GM21717 (cell line): ENCODE measurements around the gene ATP6V1F.

Source experiments
- ATAC-seq: cut with Tn5 transposase; IDR thresholded peaks from one replicate; pipeline ENCODE4 v1.9.1; 2021; ENCODE audit warnings: mild to moderate bottlenecking, moderate library complexity; ENCODE audit not compliant: unreplicated experiment

Gene ATP6V1F

DNA sequence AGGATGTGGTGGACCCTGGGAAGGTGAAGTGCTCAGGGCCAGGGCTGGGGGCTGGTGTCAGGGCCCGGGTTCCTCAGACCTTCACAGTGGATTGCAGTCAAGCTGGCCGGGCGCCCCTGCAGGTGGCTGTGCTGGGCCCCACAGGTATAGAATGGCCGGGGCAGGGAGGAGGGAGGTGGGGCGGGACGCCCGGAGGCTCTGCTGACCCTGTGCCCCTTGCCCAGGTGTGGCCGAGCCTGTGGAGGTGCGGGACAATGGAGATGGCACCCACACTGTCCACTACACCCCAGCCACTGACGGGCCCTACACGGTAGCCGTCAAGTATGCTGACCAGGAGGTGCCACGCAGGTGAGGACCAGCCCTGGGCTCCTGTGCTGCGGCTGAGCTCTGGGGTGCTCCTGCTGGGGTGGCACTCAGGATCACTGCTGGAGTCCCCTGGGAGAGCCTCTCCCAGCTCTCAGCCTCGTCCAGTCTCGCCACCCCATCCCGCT lies 14.9 kb upstream of the ATP6V1F start:
- ATAC-seq: no peak

DNA sequence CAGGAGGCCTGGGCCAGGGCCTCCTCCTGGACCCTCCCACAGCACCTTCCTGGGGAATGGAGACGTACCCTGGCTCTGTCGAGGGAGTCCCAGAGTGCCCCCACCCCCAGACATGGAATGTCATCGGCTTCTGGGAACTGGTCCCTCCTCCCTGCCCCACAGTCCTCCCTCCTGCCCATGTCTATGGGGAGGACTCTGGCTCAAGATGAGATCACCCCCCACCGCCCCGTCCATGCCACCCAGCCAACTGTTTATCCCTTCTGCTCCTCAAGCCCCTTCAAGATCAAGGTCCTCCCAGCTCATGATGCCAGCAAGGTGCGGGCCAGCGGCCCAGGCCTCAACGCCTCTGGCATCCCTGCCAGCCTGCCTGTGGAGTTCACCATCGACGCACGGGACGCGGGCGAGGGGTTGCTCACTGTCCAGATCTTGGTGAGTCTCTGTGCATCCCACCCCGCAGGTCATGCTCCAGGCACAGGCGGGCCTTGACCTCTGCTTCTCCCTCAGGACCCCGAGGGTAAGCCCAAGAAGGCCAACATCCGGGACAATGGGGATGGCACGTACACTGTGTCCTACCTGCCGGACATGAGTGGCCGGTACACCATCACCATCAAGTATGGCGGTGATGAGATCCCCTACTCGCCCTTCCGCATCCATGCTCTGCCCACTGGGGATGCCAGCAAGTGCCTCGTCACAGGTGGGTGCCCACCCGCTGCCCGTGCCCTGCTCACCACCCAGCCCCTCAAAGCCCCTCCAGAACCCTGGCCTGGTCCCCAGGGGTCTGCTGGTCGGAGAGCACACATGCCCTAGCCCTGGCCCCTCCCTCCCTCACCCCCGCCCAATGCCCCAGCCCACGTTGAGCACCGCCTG lies 14.1 kb upstream of the ATP6V1F start:
- ATAC-seq: no peak

DNA sequence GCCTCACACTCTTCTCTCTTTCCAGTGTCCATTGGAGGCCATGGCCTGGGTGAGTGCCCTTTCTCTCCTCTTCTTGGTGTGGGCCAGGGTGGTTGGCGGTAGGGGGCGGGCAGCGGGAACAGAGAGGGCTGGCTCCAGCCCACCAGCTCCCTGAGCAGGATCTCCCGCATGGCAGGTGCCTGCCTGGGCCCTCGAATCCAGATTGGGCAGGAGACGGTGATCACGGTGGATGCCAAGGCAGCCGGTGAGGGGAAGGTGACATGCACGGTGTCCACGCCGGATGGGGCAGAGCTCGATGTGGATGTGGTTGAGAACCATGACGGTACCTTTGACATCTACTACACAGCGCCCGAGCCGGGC lies 13.5 kb upstream of the ATP6V1F start:
- ATAC-seq: no peak

DNA sequence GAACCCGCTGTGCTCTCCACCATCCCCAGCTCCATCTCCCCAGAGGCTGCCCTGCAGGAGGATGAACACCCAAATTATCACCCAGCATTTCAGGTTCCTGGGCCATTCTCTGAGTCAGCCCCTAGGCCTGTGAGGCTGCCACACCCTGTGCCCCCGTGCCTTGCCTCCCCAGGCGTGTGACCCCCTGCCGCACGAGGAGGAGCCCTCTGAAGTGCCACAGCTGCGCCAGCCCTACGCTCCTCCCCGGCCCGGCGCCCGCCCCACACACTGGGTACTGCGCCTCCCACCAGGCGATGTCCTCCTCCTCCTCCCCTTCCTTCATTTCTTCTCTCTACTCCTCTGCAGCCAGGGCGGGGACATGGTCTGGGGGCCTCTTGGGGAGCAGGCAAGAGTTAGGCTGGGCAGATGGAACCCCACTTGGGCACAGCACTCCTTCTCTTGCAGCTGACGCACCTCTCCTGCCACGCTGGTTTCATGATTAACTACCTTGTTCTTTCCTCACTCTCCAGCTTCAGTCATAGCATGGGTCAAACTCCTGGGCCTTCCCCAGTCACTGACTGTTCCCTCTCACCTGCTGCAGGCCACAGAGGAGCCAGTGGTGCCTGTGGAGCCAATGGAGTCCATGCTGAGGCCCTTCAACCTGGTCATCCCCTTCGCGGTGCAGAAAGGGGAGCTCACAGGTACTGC lies 12.7 kb upstream of the ATP6V1F start:
- ATAC-seq: no peak

DNA sequence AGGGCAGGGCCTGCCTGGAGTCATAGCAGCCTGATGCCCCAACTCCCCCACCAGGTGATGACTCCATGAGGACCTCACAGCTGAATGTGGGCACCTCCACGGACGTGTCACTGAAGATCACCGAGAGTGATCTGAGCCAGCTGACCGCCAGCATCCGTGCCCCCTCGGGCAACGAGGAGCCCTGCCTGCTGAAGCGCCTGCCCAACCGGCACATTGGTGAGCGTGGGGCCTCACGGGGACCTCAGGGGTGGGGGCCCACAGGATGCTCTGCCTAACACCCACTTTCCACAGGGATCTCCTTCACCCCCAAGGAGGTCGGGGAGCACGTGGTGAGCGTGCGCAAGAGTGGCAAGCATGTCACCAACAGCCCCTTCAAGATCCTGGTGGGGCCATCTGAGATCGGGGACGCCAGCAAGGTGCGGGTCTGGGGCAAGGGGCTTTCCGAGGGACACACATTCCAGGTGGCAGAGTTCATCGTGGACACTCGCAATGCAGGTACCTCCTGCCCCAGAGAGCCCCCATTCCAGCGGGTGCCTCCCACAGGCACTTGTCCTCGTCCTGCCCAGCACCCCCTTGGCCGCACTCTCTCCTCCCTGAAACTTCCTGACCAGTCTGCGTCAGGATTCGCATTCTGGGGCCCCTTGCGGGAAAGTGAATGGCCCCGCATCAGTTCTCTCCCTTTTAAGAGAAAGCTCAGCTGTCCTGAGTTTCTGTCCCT lies 10.0 kb upstream of the ATP6V1F start:
- no peak for ATAC-seq

DNA sequence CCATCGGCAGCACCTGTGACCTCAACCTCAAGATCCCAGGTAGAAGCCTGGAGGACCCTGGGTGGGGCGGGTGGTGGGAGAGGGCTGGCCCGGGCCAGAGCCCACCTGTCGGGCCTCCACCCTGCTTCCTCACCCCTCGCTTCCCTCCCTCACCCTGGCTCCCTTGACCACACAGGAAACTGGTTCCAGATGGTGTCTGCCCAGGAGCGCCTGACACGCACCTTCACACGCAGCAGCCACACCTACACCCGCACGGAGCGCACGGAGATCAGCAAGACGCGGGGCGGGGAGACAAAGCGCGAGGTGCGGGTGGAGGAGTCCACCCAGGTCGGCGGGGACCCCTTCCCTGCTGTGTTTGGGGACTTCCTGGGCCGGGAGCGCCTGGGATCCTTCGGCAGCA lies 8.9 kb upstream of the ATP6V1F start:
- ATAC-seq: no peak

DNA sequence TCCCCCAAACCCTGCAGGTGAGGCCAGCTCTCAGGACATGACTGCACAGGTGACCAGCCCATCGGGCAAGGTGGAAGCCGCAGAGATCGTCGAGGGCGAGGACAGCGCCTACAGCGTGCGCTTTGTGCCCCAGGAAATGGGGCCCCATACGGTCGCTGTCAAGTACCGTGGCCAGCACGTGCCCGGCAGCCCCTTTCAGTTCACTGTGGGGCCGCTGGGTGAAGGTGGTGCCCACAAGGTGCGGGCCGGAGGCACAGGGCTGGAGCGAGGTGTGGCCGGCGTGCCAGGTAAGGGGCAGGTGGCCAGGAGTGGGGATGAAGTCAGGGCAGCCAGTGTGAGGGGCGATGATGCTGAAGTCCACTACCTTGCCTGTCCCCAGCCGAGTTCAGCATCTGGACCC lies 8.3 kb upstream of the ATP6V1F start:
- ATAC-seq: no peak

DNA sequence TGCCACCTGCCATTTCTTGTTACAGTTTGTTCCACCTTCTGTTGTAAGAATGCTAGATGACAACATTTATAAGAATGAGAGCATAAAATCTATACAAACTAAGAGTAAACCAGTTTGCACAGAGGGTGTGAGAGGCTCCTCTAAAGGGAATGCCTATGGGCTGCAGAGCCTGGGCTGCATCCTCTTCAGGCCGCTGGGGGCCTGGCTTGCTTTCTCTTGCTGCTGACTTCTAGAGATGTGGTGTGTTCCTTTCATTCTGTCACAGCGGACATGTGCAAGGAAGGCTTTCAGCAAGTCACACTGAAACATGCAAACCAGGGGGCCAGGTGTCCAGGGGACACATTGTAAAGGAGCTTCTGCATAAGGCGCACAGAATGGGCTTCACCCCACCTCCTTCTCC lies 7.1 kb upstream of the ATP6V1F start:
- ATAC-seq: no peak

DNA sequence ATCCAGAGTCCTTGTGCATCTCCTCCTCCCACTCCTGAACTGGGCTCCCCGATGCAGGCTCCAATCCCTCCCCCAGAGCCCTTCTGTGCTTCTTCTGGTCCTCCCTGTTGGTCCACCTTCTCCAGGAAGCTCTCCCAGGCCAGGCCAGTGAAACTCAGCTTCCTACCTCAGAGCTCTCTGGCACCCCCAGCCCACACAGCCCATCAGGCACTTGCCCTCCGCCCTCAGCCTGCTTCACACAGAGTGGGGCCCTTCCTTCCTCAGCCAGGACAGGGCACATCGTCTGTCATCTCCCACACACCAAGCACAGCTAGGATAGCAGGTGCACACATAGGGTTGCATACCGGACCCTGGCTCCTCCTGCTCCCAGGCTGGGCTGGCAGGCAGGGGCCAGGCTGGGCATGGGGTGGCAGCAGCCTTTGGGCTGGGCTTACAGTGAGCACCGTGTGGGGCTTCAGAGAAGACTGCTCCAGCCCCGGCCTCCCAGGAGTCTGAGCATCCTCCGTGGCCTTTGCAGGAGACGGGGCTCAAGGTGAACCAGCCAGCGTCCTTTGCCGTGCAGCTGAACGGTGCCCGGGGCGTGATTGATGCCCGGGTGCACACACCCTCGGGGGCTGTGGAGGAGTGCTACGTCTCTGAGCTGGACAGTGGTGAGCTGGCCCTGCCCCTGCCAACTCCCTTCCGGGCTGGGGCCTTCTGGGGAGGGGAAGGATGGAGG lies 6.5 kb upstream of the ATP6V1F start:
- ATAC-seq: no peak

DNA sequence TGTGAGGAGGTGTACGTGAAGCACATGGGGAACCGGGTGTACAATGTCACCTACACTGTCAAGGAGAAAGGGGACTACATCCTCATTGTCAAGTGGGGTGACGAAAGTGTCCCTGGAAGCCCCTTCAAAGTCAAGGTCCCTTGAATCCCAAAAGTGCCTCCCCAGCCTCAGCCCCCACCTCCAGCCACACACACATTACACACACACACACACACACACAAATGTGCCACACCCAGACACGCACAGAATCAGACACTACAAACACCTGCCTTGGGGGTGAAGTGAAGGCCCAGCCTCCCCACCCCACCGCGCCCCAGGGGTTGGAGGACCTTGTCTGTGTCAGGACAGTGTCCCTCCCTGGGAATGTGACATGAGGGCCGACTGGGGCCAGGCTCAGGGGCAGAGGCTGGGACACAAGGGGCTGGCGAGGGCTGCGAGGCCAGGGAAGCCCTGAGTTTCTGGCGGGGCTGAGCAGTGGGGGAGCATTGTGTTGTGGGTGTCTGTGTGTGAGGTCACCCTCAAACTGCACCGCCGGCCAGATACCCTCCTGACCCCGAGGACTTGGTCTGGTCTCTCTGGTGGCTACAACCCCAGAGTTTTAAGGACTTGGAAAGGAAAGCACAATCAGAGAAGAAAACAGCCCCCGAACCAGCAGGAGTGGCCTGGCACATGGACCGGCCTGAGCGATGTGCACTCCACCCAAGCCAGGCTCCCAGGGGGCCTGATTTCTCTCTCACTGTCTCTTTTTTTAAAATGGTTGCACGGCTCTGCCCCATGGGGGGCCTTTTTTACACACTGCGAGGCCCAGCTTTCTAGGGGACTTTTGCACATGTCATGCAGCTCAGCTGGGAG lies 4.0 kb upstream of the ATP6V1F start:
- no peak for ATAC-seq

DNA sequence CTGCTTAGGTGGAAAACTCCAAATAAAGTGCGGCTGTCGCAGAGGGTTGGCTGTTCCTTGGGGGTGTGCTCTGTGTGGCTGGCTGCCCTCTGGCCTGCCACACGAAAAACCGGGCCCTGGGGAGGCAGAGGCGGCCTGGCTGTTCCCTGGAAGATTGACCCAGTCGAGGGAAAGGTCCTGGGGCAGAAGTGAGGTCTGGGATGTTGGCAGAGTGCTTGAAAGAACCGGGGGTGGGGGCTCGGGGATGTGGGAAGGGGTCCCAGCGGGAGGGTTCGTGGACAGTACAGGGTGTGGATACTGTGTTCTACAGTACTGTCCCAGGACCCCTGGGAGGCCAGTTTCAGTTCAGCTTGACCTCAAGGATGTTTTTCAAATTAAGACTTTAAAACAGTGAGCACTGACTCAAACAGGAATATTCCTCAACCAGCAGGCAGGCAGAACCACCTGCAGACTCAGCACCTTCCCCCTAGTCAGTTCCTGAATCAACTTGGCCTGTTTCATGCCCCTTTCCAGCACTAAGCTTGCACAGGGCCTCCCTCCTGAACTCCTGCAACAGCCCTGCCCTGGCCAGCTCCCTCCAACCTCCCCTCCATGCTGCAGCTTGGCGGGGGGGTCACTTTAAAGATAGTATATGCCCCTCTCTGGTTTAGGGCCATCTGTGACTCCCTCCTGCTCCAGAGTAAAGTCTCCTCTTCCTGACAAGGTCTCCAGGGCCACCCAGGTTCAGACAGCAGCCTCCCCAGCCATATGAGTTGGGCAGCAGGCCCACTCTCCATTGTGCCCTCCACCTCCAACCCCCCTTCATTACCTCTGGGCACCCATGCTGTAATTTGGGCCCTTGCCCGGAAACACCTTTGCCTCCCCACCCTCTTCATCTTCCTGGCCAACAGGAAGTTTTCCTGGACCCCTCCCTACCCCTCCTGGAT lies 3.2 kb upstream of the ATP6V1F start:
- no peak for ATAC-seq

DNA sequence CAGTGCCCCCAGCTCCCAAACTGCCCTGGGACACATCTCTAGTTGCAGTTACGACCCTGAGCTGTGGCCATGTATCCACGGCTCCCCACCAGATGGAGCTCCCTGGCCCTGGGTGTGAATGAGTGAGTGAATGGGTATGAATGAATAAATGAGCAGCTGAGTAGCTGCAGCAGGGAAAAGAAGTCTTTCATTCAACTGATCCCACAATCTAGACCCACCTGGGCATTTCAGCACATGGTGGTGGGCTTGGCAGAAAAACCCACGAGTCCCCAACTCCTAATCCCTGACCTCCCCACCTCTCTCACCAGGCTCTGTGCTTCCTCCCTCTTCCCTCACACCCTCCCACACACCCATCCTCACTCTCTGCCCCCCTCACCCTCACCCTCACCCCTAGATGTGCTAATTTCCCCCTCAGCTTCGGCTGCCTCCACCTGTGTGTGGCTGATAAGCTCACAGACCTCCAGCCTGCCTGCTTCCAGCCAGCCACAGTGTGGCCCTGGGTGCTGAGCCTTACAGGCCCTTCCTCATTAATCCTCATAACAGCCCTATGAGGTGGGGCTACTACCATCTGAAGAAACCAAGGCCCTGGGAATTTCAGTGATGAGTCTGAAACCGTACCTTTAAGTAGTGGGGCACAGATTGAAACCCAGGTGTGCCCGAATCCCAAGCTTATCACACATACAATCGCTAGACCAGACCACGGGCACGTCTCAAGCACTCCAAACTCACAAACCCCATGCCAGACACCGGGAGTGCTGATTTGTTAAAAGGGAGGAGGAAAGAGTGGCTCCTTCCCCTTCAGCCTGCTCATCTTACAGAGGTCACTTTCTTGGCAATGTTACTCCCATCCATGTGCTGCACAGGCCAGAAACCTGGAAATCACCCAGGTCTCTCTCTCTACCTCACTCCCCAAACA lies 2.2 kb upstream of the ATP6V1F start:
- no peak for ATAC-seq

DNA sequence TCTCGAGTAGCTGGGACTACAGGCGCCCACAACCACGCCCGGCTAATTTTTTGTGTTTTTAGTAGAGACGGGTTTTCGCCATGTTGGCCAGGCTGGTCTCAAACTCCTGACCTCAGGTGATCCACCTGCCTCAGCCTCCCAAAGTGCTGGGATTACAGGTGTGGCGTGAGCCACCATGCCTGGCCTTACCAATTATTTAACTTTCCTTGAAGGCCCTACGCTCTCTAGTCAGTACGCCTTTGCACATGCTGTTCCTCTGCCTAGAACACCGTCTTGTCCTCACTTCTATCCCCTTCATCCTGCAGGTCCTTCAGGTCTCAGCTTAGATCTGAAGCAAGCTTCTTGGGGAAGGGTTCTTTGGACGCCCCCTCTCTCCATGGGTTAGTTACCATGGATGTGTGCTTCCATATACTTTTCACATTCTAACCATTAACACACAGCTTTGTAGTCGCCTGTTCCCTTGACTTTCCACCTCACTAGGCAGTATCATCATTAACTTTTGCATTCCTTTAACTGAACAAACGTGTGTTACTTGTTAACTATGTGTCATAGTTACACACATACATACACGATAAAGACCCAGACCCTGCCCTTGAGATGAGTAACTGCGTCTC lies 592 bp upstream of the ATP6V1F start:
- no peak for ATAC-seq

DNA sequence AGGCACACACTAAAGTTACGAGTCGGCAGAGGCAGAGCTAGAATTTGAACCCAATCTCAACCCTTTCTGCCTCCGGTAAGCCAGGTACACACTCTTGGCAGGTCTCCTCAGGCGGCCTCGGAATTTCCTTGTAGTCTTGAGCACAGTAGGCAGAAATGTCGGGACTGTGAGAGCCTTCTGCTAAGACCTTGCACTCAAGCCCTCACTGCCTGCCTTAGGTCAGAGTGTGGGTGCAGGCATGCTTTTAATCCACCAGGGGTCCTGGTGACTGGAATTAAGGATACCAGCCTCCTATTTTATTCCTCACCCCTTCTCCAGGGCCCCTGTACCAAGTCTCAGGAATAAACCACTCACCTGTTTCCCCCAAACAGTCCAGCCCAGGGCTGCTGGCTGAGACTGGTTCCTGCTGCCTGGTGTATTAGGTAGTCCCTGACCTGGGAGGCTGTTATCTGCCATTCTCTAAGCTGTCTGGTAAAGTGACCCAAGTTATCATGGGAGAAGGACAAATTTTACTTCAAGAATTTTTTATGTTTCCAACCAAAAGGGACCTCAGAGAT lies 855 bp downstream of the ATP6V1F start:
- ATAC-seq: peak; percentile 23

DNA sequence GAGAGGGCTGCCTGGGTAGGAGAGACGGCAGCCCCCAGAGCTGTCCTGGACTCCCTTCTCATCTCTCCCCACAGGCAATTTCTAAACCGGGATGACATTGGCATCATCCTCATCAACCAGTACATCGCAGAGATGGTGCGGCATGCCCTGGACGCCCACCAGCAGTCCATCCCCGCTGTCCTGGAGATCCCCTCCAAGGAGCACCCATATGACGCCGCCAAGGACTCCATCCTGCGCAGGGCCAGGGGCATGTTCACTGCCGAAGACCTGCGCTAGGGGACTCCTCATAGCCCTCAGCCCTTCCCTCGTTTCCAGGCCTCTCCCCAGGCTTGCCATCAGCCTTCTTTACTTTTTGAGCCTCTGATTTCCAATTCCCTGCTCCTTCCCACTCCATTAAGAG lies 2.6 kb downstream of the ATP6V1F start:
- ATAC-seq: no peak

DNA sequence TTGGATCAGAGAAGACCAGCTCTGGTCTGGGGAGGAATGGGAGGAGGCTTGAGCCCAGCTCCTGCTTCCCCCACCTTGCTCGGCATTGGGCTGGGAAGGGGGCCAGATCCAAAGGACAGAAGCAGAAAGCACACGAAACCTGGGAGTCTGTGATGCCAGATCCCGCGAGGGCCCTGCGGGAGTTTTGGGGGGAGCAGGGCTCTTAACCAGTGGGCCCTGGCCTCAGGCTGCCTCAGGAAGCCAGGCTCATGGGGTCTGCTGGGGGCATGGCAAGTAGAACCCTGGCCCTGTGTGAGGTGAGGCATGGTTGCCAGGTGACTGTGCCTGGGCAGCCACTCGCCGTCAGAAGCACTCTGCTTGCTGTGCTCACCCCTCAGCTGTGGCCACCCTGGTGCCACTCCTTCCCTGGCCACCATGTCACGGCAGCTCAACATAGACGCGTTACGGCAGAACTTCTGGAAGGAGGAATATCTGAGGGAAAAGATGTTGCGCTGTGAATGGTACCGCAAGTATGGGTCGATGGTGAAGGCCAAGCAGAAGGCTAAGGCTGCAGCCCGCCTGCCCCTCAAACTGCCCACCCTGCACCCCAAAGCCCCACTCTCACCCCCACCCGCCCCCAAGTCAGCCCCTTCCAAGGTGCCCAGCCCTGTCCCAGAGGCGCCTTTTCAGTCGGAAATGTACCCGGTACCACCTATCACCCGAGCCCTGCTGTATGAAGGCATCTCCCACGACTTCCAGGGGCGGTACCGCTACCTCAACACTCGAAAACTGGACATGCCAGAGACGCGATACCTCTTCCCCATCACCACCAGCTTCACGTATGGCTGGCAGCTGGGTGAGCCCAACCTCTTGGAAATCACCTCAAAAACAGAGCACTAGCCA lies 3.6 kb downstream of the ATP6V1F start:
- no peak for ATAC-seq
